H1 (cell line): ENCODE results near the gene WSCD2. TPM values are rescaled to one million over a fixed set of nuclear protein-coding genes. Genes with fewer than 3 reads are reported as not detected.
A peak's percentile ranks its signal among the peaks of the same experiment; 100 is the strongest.

Experiments
- CTCF ChIA-PET: fragments of 300-600 bp; sonication (Branson Sonifier 250); formaldehyde crosslinking; loops from one replicate; lab custom pipeline; 2021; ENCODE audit not compliant: partially characterized antibody; lab: Charles Lee
- POLR2A ChIA-PET: fragments of 300-600 bp; sonication (Branson Sonifier 250); formaldehyde crosslinking; loops from one replicate; lab custom pipeline; 2021; ENCODE audit warnings: inconsistent platforms; ENCODE audit not compliant: partially characterized antibody; lab: Charles Lee
- DNase-seq, 2 experiments: peaks; one replicate each; pipeline versions ENCODE4 v3.0.0 to v3.0.0-alpha.2; 2010 to 2022; ENCODE audit warnings: low spot score in 2 of 2, low read depth in 1 of 2, mixed read lengths in 1 of 2
- FAIRE-seq: peaks from 2 replicates; lab custom pipeline; 2011; peaks lifted over from hg19 to GRCh38; lab: Jason Lieb, UNC
- H2AFZ ChIP-seq: 2 replicates; pipeline ENCODE4 v1.8.1; 2012; ENCODE audit warnings: low read length, inconsistent platforms
- H2AK5ac ChIP-seq: 2 replicates; pipeline ENCODE4 v1.6.1; 2013; ENCODE audit warnings: low read depth, low read length
- H2BK120ac ChIP-seq: replicated peaks from 2 replicates; pipeline ENCODE3; 2013; ENCODE audit warnings: low read depth, low read length, inconsistent platforms
- H2BK12ac ChIP-seq: 2 replicates; pipeline ENCODE4 v1.6.1; 2013; ENCODE audit warnings: low read depth, low read length
- H2BK15ac ChIP-seq: 2 replicates; pipeline ENCODE4 v1.6.1; 2013; ENCODE audit warnings: low read length
- H2BK20ac ChIP-seq: 2 replicates; pipeline ENCODE4 v1.6.1; 2013; ENCODE audit warnings: low read length
- H2BK5ac ChIP-seq: 2 replicates; pipeline ENCODE4 v1.6.1; 2013; ENCODE audit warnings: low read depth, low read length
- H3K14ac ChIP-seq: 2 replicates; pipeline ENCODE4 v1.6.1; 2013; ENCODE audit warnings: inconsistent platforms; ENCODE audit not compliant: insufficient read length
- H3K18ac ChIP-seq: 2 replicates; pipeline ENCODE4 v1.6.1; 2013; ENCODE audit warnings: low read length; ENCODE audit errors: extremely low read depth
- H3K23ac ChIP-seq: 2 replicates; pipeline ENCODE4 v1.6.1; 2013; ENCODE audit warnings: inconsistent platforms; ENCODE audit not compliant: insufficient read length
- H3K23me2 ChIP-seq: 2 replicates; pipeline ENCODE4 v1.6.1; 2013; ENCODE audit warnings: low read depth, low read length
- H3K27ac ChIP-seq: 2 replicates; pipeline ENCODE4 v1.6.1; 2011; ENCODE audit warnings: low read depth, low read length, inconsistent platforms
- H3K27me3 ChIP-seq, 4 experiments: replicated peaks in 1 of 4; 1 replicate in 1 of 4; 2 replicates in 3 of 4; pipeline versions ENCODE4 v1.6.1 to v1.8.1; 2011 to 2013; ENCODE audit warnings: low read length in 3 of 4, mild to moderate bottlenecking in 3 of 4, inconsistent platforms in 2 of 4, mixed read lengths in 2 of 4, moderate library complexity in 1 of 4; ENCODE audit not compliant: control insufficient read depth in 3 of 4, insufficient read depth in 3 of 4; ENCODE audit errors: extremely low read depth in 1 of 4
- H3K36me3 ChIP-seq, 4 experiments: 2 replicates each; pipeline versions ENCODE4 v1.6.1 to v1.8.1; 2011 to 2013; ENCODE audit warnings: mild to moderate bottlenecking in 4 of 4, low read length in 3 of 4, moderate library complexity in 2 of 4, control low read depth in 1 of 4, inconsistent platforms in 1 of 4; ENCODE audit not compliant: insufficient read depth in 4 of 4, control insufficient read depth in 2 of 4
- H3K4ac ChIP-seq: replicated peaks from 2 replicates; pipeline ENCODE3; 2013; ENCODE audit warnings: low read length, low read depth, mixed read lengths, inconsistent platforms; ENCODE audit not compliant: insufficient read length
- H3K4me1 ChIP-seq, 4 experiments: replicated peaks in 1 of 4; 1 replicate in 1 of 4; 2 replicates in 3 of 4; pipeline versions ENCODE4 v1.6.1 to v1.8.1; 2011 to 2013; ENCODE audit warnings: low read length in 3 of 4, inconsistent platforms in 2 of 4, mixed read lengths in 1 of 4; ENCODE audit not compliant: insufficient read depth in 4 of 4, control insufficient read depth in 3 of 4
- H3K4me2 ChIP-seq, 2 experiments: 2 replicates each; pipeline versions ENCODE4 v1.6.1 to v1.8.1; 2011 to 2013; ENCODE audit warnings: low read depth in 2 of 2, low read length in 2 of 2, control low read depth in 1 of 2, inconsistent platforms in 1 of 2, mild to moderate bottlenecking in 1 of 2; ENCODE audit not compliant: insufficient read depth in 1 of 2
- H3K4me3 ChIP-seq, 4 experiments: fragments of 200-600, 300-600 bp in 1 of 4; sonication (generic), shearing (Covaris generic), sonication (Bioruptor Twin) in 1 of 4; 2 replicates each; pipeline versions ENCODE4 v1.5.1 to v1.8.1; 2011 to 2016; ENCODE audit warnings: low read length in 4 of 4, low read depth in 3 of 4, control low read depth in 2 of 4, inconsistent platforms in 2 of 4, mild to moderate bottlenecking in 2 of 4, mixed read lengths in 1 of 4, moderate library complexity in 1 of 4; ENCODE audit not compliant: insufficient read depth in 2 of 4; ENCODE audit errors: extremely low read depth in 1 of 4
- H3K56ac ChIP-seq: replicated peaks from 2 replicates; pipeline ENCODE3; 2013; ENCODE audit warnings: low read depth, mild to moderate bottlenecking, mixed read lengths, low read length, inconsistent platforms; ENCODE audit not compliant: insufficient read length
- H3K79me1 ChIP-seq: 2 replicates; pipeline ENCODE4 v1.6.1; 2013; ENCODE audit warnings: low read depth, low read length, control low read depth
- H3K79me2 ChIP-seq, 2 experiments: 2 replicates each; pipeline versions ENCODE4 v1.6.1 to v1.8.1; 2012 to 2013; ENCODE audit warnings: low read length in 2 of 2, mild to moderate bottlenecking in 2 of 2, inconsistent platforms in 1 of 2; ENCODE audit not compliant: insufficient read depth in 2 of 2, control insufficient read depth in 1 of 2
- H3K9ac ChIP-seq, 4 experiments: replicated peaks in 1 of 4; 1 replicate in 1 of 4; 2 replicates in 3 of 4; pipeline versions ENCODE4 v1.6.1 to v1.8.1; 2011 to 2013; ENCODE audit warnings: low read depth in 3 of 4, low read length in 3 of 4, control low read depth in 2 of 4, mild to moderate bottlenecking in 2 of 4, moderate library complexity in 2 of 4, inconsistent platforms in 1 of 4; ENCODE audit errors: extremely low read depth in 1 of 4
- H3K9me3 ChIP-seq, 2 experiments: 2 replicates each; pipeline versions ENCODE4 v1.6.1 to v1.8.1; 2012 to 2013; ENCODE audit warnings: mild to moderate bottlenecking in 2 of 2, moderate library complexity in 2 of 2, control low read depth in 1 of 2, inconsistent platforms in 1 of 2, low read depth in 1 of 2, low read length in 1 of 2, mixed read lengths in 1 of 2; ENCODE audit not compliant: insufficient read depth in 2 of 2
- H4K20me1 ChIP-seq, 2 experiments: replicated peaks in 1 of 2; 2 replicates each; pipeline versions ENCODE3 to v1.8.1; 2011 to 2013; ENCODE audit warnings: inconsistent platforms in 2 of 2, low read length in 2 of 2, mild to moderate bottlenecking in 1 of 2; ENCODE audit not compliant: insufficient read depth in 2 of 2, control insufficient read depth in 1 of 2
- H4K5ac ChIP-seq: 2 replicates; pipeline ENCODE4 v1.6.1; 2013; ENCODE audit warnings: low read length, low read depth, mixed read lengths, inconsistent platforms; ENCODE audit not compliant: insufficient read length
- H4K8ac ChIP-seq: 2 replicates; pipeline ENCODE4 v1.8.0; 2013; ENCODE audit warnings: mild to moderate bottlenecking, moderate library complexity, low read length, inconsistent platforms; ENCODE audit not compliant: insufficient read depth; ENCODE audit errors: extremely low read depth
- H4K91ac ChIP-seq: replicated peaks from 2 replicates; pipeline ENCODE3; 2013; ENCODE audit warnings: low read length, mixed read lengths, inconsistent platforms; ENCODE audit not compliant: insufficient read length
- ASH2L ChIP-seq: fragments of 200-600, 300-600 bp; sonication (generic); IDR thresholded peaks from one replicate; pipeline ENCODE4 v1.7.1; 2017; ENCODE audit warnings: low read length
- ATF2 ChIP-seq: IDR thresholded peaks from 2 replicates; pipeline ENCODE4 v1.6.1; 2012; ENCODE audit warnings: low read length, inconsistent platforms
- CEBPB ChIP-seq: IDR thresholded peaks from 2 replicates; pipeline ENCODE4 v1.6.1; 2012; ENCODE audit warnings: low read depth, low read length
- CTBP2 ChIP-seq: IDR thresholded peaks from 2 replicates; pipeline ENCODE4 v1.7.0; 2011; ENCODE audit warnings: borderline replicate concordance, mild to moderate bottlenecking, moderate library complexity, mixed read lengths, low read length; ENCODE audit not compliant: insufficient read depth, insufficient read length
- HDAC2 ChIP-seq, 2 experiments: fragments of 300-600 bp in 1 of 2; sonication (generic) in 1 of 2; IDR thresholded peaks; 2 replicates each; pipeline ENCODE4 v1.6.1; 2011 to 2012; ENCODE audit warnings: low read depth in 2 of 2, low read length in 2 of 2, mild to moderate bottlenecking in 2 of 2, moderate library complexity in 2 of 2, borderline replicate concordance in 1 of 2, inconsistent platforms in 1 of 2
- KDM1A ChIP-seq: fragments of 200-600, 300-600 bp; sonication (generic); IDR thresholded peaks from 2 replicates; pipeline ENCODE4 v1.7.1; 2016; ENCODE audit warnings: mild to moderate bottlenecking, low read length, borderline replicate concordance
- NRF1 ChIP-seq: IDR thresholded peaks from 2 replicates; pipeline ENCODE4 v1.6.1; 2011; ENCODE audit warnings: mild to moderate bottlenecking, low read depth, low read length, improper control_type of control experiment
- POLR2AphosphoS5 ChIP-seq: IDR thresholded peaks from 2 replicates; pipeline ENCODE4 v1.6.1; 2011; ENCODE audit warnings: low read depth, low read length
- POU5F1 ChIP-seq: IDR thresholded peaks from 2 replicates; pipeline ENCODE4 v1.6.1; 2011; ENCODE audit warnings: low read depth, mild to moderate bottlenecking, low read length, moderate library complexity
- SIN3A ChIP-seq, 2 experiments: IDR thresholded peaks in 1 of 2; conservative IDR thresholded peaks in 1 of 2; 2 replicates each; pipeline ENCODE4 v1.6.1; 2011 to 2012; ENCODE audit warnings: low read length in 2 of 2, improper control_type of control experiment in 1 of 2, low read depth in 1 of 2, mild to moderate bottlenecking in 1 of 2
- TCF12 ChIP-seq: IDR thresholded peaks from 2 replicates; pipeline ENCODE4 v1.6.1; 2011; ENCODE audit warnings: low read depth, mild to moderate bottlenecking, low read length
- WGBS, 2 experiments: shearing (Covaris generic) in 1 of 2; methylation state at CpG; one replicate each; pipeline versions ENCODE4 v1.1.6 to v1.1.7; 2013 to 2015; ENCODE audit warnings: low lambda C conversion rate in 2 of 2, mixed read lengths in 2 of 2, inconsistent platforms in 1 of 2, low coverage in 1 of 2, missing lambda C conversion rate in 1 of 2; ENCODE audit not compliant: insufficient replicate concordance in 2 of 2, insufficient coverage in 1 of 2, insufficient read length in 1 of 2; ENCODE audit errors: extremely low coverage in 1 of 2, missing lambda C conversion rate in 1 of 2; 5-methylcytosine and 5-hydroxymethylcytosine counted together
- polyA plus RNA-seq, 7 experiments: library from polyadenylated mRNA; depleted of rRNA in 3 of 7; stranded (reverse) in 5 of 7; unstranded in 2 of 7; fragments of >200 nt in 5 of 7; fragments of 200-250 nt in 2 of 7; gene quantifications; 1 replicate in 5 of 7; 2 replicates in 1 of 7; 4 replicates in 1 of 7; pipeline versions ENCODE4 v1.2.1 to v1.2.3, GENCODE V29; 2011 to 2013; ENCODE audit warnings: missing spikeins in 2 of 7, mixed read lengths in 2 of 7
- total RNA-seq: library from RNA; stranded (reverse); fragmentation: NEBNext Ultra II Directional; extraction: Animal tissue kit (Norgen Biotek cat#: 25700); gene quantifications from 2 replicates; pipeline ENCODE4 v1.2.1, GENCODE V29; 2021

Gene WSCD2
- total and polyA plus RNA-seq, 2 of the 8 experiments (the other 6 are each of a cell fraction or from before 2014, with no cell fraction given), result 1.3 to 2.2 TPM

- Histone ChIP-seq H3K36me3 (no peaks in the 10 kb centered on the region), H3K27me3 (no peaks in the 10 kb centered on the region), H3K18ac (peak overlapping the region; percentile 3), H3K23ac (no peak overlapping the region), H3K9me3 (peaks cover 0 to 4% of the 10 kb centered on the region in 2 experiments), H2BK5ac (no peak overlapping the region), H3K9ac (no peak overlapping the region), H4K91ac (peak overlapping the region; percentile 29), H2AFZ (no peak overlapping the region), H3K23me2 (no peaks in the 10 kb centered on the region), H4K20me1 (no peaks in the 10 kb centered on the region), H4K5ac (peak overlapping the region; percentile 39), H3K4me2 (peak overlapping the region in 1 of 2 experiments; percentile 10; a peak in 2 of 4 replicates), H2BK12ac (peak overlapping the region; percentile 95; the same call in 1 of the 2 replicates), H3K79me2 (no peaks in the 10 kb centered on the region), H2BK15ac (no peak overlapping the region), H2AK5ac (no peak overlapping the region), H3K4me3 (no peak overlapping the region), H3K27ac (no peak overlapping the region), H3K79me1 (no peaks in the 10 kb centered on the region), H2BK20ac (0 out of 2 replicates have a peak overlapping the region, but pooled peaks have one; percentile 9), H3K4me1 (peaks cover 3 to 18% (median 8%) of the 10 kb centered on the region in 4 experiments; a peak in 6 of 7 replicates), H3K4ac (no peak overlapping the region), H3K14ac (no peak overlapping the region), H4K8ac (no peak overlapping the region), H3K56ac (no peak overlapping the region), H2BK120ac (peak overlapping the region; percentile 59)
- POLR2A ChIA-PET, result no interaction called here
- 29% methylated on average over 4 of the region's 4 CpGs; no CpG with 5 or more reads in 1 of the 2 experiments for WGBS, 2 experiments
- CTCF ChIA-PET, result interaction anchor here (0.8 to 4.0 kb wide), 5 partner anchors 10 to 182 kb away, joined by 3 to 14 read pairs (median 5); no protein-coding TSS in a partner anchor
- DNase-seq (no peak), FAIRE-seq (no peak)
- TF ChIP-seq POLR2AphosphoS5 (no peak), CEBPB (no peak), TCF12 (no peak), POU5F1 (no peak), ASH2L (no peak), ATF2 (no peak), HDAC2 (IDR thresholded peaks at IDR 0.05; ENCODE audit: borderline replicate concordance in 1 of 2, low read depth in 2 of 2, low read length in 2 of 2) (no peak), SIN3A (conservative IDR thresholded peaks at IDR 0.05 in 1 of 2, IDR thresholded peaks at IDR 0.05 in 1 of 2; ENCODE audit: low read depth in 1 of 2, low read length in 2 of 2) (no peak), KDM1A (no peak), CTBP2 (no peak), NRF1 (no peak)
Measured at GRCh38 chr12:108175310-108175709, 46.2 kb downstream of the WSCD2 start.
